Activated CD4-positive, CD25-positive, alpha-beta regulatory T cell treated with anti-CD3 and anti-CD28 coated beads, Interleukin-2, amount 50 U/mL, for 16 hours (primary cell): Measurements from ENCODE around the gene ANKRD7.
"Not testable (repeated sequence)": the region's sequence is repeated elsewhere in the genome, so short reads cannot be mapped to it uniquely, and the experiment has no call there.

Experiments
- DNase-seq: peaks from one replicate; pipeline ENCODE4 v3.0.0-alpha.2; 2020; ENCODE audit warnings: low read depth, low spot score

Gene ANKRD7

GRCh38 chr7:118233799-118234198, 9.3 kb downstream of the ANKRD7 start:
- DNase-seq, result no peak

- no peak for DNase-seq
These were observed 14.5 kb downstream of the ANKRD7 start for GRCh38 chr7:118239014-118239413.

GRCh38 chr7:118240320-118240719, 15.8 kb downstream of the ANKRD7 start:
- not testable (repeated sequence) for DNase-seq

GRCh38 chr7:118243695-118244094, 19.2 kb downstream of the ANKRD7 start:
- DNase-seq, result no peak

- DNase-seq, result no peak
These were observed 20.9 kb downstream of the ANKRD7 start for GRCh38 chr7:118245267-118246040.

- DNase-seq, result no peak
These were observed 26.5 kb downstream of the ANKRD7 start for GRCh38 chr7:118250860-118251494.

GRCh38 chr7:118252087-118252486, 27.6 kb downstream of the ANKRD7 start:
- no peak for DNase-seq

GRCh38 chr7:118259115-118259514, 34.6 kb downstream of the ANKRD7 start:
- DNase-seq, result no peak

- no peak for DNase-seq
These were observed 40.3 kb downstream of the ANKRD7 start for GRCh38 chr7:118264836-118265235.

- no peak for DNase-seq
These were observed 56.0 kb downstream of the ANKRD7 start for GRCh38 chr7:118280319-118281012.

- DNase-seq, result no peak
These were observed 56.7 kb downstream of the ANKRD7 start for GRCh38 chr7:118281196-118281595.

- DNase-seq, result no peak
These were observed 60.9 kb downstream of the ANKRD7 start for GRCh38 chr7:118285358-118285757.

- no peak for DNase-seq
These were observed 61.6 kb downstream of the ANKRD7 start for GRCh38 chr7:118286131-118286530.

GRCh38 chr7:118288098-118288497, 63.6 kb downstream of the ANKRD7 start:
- DNase-seq, result no peak

- no peak for DNase-seq
These were observed 65.0 kb downstream of the ANKRD7 start for GRCh38 chr7:118289476-118289875.
